C4-2B (cell line): ENCODE results near the gene SHLD2.

Source experiments
- CTCF ChIP-seq: fragments of 450-650 bp; conservative IDR thresholded peaks from 2 replicates; pipeline ENCODE4 v1.5.1; 2017; ENCODE audit warnings: mild to moderate bottlenecking
- ZFX ChIP-seq: fragments of 450-650 bp; IDR thresholded peaks from 2 replicates; pipeline ENCODE4 v1.6.1; 2017

- no peak for TF ChIP-seq CTCF
- TF ChIP-seq ZFX: no peak
These were observed 9.5 kb upstream of the SHLD2 start for GRCh38 chr10:87085537-87085936.
